ENCODE data around the gene IGFL1.

IGFL1 gene

DNA sequence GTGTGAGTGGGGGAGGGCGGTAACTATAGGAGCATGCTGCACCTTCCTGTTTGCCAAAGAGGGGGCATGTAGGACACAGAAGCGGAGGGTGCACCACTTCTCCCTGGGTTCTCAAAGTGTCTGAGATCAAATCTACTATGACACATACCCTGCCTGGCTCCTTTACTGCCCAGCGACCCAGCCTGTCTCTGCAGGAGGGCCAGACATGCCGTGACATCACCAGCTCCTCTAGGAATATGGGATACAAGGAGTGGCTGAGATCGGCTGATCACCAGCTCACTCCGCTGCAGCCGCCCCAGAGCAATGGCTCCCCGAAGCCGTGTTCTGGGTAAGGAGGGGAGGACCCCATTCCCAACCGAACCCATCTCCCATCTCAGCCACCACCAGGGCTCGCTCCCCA lies 16.4 kb upstream of the IGFL1 start:
- DNase-seq (ENCODE audit: low read depth, low spot score) = no peak
- ChIA-PET POLR2A (no interaction called here), CTCF (interaction anchor here (0.6 to 1.2 kb wide), 2 partner anchors 52 to 185 kb away, joined by 3 to 4 read pairs; no protein-coding TSS in a partner anchor)
- no peak overlapping the region for H3K4me3 ChIP-seq (ENCODE audit: low read depth, low read length)
- TF ChIP-seq, protein P1, sequence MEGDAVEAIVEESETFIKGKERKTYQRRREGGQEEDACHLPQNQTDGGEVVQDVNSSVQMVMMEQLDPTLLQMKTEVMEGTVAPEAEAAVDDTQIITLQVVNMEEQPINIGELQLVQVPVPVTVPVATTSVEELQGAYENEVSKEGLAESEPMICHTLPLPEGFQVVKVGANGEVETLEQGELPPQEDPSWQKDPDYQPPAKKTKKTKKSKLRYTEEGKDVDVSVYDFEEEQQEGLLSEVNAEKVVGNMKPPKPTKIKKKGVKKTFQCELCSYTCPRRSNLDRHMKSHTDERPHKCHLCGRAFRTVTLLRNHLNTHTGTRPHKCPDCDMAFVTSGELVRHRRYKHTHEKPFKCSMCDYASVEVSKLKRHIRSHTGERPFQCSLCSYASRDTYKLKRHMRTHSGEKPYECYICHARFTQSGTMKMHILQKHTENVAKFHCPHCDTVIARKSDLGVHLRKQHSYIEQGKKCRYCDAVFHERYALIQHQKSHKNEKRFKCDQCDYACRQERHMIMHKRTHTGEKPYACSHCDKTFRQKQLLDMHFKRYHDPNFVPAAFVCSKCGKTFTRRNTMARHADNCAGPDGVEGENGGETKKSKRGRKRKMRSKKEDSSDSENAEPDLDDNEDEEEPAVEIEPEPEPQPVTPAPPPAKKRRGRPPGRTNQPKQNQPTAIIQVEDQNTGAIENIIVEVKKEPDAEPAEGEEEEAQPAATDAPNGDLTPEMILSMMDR (IDR thresholded peaks at IDR 0.05; ENCODE audit: insufficient read depth, low read length, missing control alignments) = no peak

GRCh38 chr19:46213806-46214205 lies 15.7 kb upstream of the IGFL1 start:
- DNase-seq (ENCODE audit: low read depth, low spot score) = no peak
- TF ChIP-seq, protein P1 (IDR thresholded peaks at IDR 0.05; ENCODE audit: insufficient read depth, low read length, missing control alignments) = no peak
- CTCF ChIA-PET = interaction anchor here (0.6 kb wide), 1 partner anchor 185 kb away, joined by 3 read pairs; no protein-coding TSS in a partner anchor
- POLR2A ChIA-PET = no interaction called here
- H3K4me3 ChIP-seq (ENCODE audit: low read depth, low read length) = no peak overlapping the region

- CTCF ChIA-PET = no interaction called here
- TF ChIP-seq, protein P1 (IDR thresholded peaks at IDR 0.05; ENCODE audit: insufficient read depth, low read length, missing control alignments) = no peak
- POLR2A ChIA-PET = no interaction called here
- no peak for DNase-seq (ENCODE audit: low read depth, low spot score)
- no peak overlapping the region for H3K4me3 ChIP-seq (ENCODE audit: low read depth, low read length)
Observed at GRCh38 chr19:46216612-46217011, 12.9 kb upstream of the IGFL1 start.

- no peak overlapping the region for H3K4me3 ChIP-seq (ENCODE audit: low read depth, low read length)
- CTCF ChIA-PET = no interaction called here
- TF ChIP-seq, protein P1 (IDR thresholded peaks at IDR 0.05; ENCODE audit: insufficient read depth, low read length, missing control alignments) = no peak
- DNase-seq (ENCODE audit: low read depth, low spot score) = no peak
- POLR2A ChIA-PET = no interaction called here
Observed at GRCh38 chr19:46217476-46217875, 12.1 kb upstream of the IGFL1 start.

- CTCF ChIA-PET = no interaction called here
- POLR2A ChIA-PET = no interaction called here
- TF ChIP-seq, protein P1 (IDR thresholded peaks at IDR 0.05; ENCODE audit: insufficient read depth, low read length, missing control alignments) = no peak
Observed at GRCh38 chr19:46218160-46218559, 11.4 kb upstream of the IGFL1 start.

DNA sequence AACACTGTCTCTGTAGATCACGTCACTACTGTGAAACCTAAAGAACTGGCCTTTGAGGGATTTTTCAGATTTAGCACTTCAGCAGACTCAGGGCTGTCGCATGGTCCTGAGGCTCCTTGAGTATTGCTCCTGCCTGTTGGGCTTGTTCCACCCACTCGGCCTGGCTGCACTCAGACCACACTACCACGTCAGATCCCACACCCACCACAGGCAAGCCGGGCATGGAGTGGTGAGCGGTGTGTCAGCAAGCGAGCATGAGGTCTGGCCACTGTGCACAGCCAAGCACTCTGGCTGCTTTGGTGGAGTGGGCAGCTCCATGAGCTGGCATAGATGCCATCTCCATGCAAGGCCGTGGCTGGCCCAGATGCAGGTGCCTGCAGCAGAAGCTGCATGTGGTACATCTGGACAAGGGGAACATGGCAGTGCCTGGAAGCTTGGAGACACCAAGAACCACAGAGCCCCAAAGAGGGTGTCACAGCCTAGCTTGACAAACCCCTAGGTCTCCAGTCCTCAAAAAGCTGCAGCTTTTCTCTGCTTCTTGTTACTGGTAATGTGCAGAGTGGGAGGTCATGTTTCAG lies 9.4 kb upstream of the IGFL1 start:
- ChIA-PET POLR2A (no interaction called here), CTCF (no interaction called here)

More at GRCh38 chr19:46218160-46218559, 11.4 kb upstream of the IGFL1 start:
- DNase-seq (ENCODE audit: low read depth, low spot score) = no peak
- H3K4me3 ChIP-seq (ENCODE audit: low read depth, low read length) = no peak overlapping the region

More for the DNA sequence above, 9.4 kb upstream of the IGFL1 start:
- H3K4me3 ChIP-seq (ENCODE audit: low read depth, low read length) = no peak overlapping the region
- TF ChIP-seq, protein P1 (IDR thresholded peaks at IDR 0.05; ENCODE audit: insufficient read depth, low read length, missing control alignments) = no peak
- no peak for DNase-seq (ENCODE audit: low read depth, low spot score)
